Measurements from ENCODE around the gene KLK7.
"Not testable (repeated sequence)": the region's sequence is repeated elsewhere in the genome, so short reads cannot be mapped to it uniquely, and the experiment has no call there.

KLK7 gene

GRCh38 chr19:50998061-50998460 is 14.3 kb upstream of the KLK7 start:
- Histone ChIP-seq H2BK120ac (ENCODE audit: low read depth, low read length) (no peak overlapping the region), H3K36me3 (ENCODE audit: control insufficient read depth in 1 of 2, insufficient read depth in 2 of 2, low read depth in 1 of 2, low read length in 2 of 2) (no peaks in the 10 kb centered on the region), H2BK15ac (ENCODE audit: low read depth, poor library complexity, severe bottlenecking) (no peak overlapping the region), H3K9ac (ENCODE audit: low read length) (no peak overlapping the region), H4K8ac (ENCODE audit: low read length) (no peak overlapping the region), H2BK12ac (ENCODE audit: low read length in 2 of 2) (no peak overlapping the region), H3K4ac (ENCODE audit: low read depth in 1 of 2, low read length in 2 of 2) (no peak overlapping the region), H3K18ac (ENCODE audit: low read depth in 1 of 2, low read length in 2 of 2) (no peak overlapping the region), H3K4me3 (ENCODE audit: insufficient read depth in 1 of 2, low read depth in 1 of 2, low read length in 2 of 2) (no peak overlapping the region), H3K79me1 (replicated peaks; ENCODE audit: low read length, poor library complexity, severe bottlenecking) (no peaks in the 10 kb centered on the region), H3K14ac (ENCODE audit: low read length in 2 of 2) (no peak overlapping the region), H3K4me2 (ENCODE audit: low read length, poor library complexity, severe bottlenecking) (no peak overlapping the region), H2AFZ (ENCODE audit: low read depth, low read length) (no peak overlapping the region), H3K4me1 (ENCODE audit: control insufficient read depth, insufficient read depth, low read depth, low read length) (no peaks in the 10 kb centered on the region), H2BK5ac (ENCODE audit: low read depth, low read length, poor library complexity, severe bottlenecking) (no peak overlapping the region), H3K27ac (ENCODE audit: low read length, poor library complexity, severe bottlenecking) (no peak overlapping the region), H3K9me3 (ENCODE audit: control insufficient read depth, low read length) (no peaks in the 10 kb centered on the region), H2AK5ac (ENCODE audit: low read length, severe bottlenecking) (no peak overlapping the region), H3K23ac (ENCODE audit: low read length in 2 of 2) (no peak overlapping the region), H3K27me3 (ENCODE audit: control insufficient read depth in 1 of 2, insufficient read depth in 1 of 2, low read length in 2 of 2) (peaks cover 0 to 37% of the 10 kb centered on the region in 2 experiments), H4K91ac (ENCODE audit: low read length) (no peak overlapping the region)
- WGBS = 70% methylated on average over 3 of the region's 5 CpGs
- no peak for DNase-seq

GRCh38 chr19:50994129-50994528 is 10.4 kb upstream of the KLK7 start:
- no peak overlapping the region for H3K23ac ChIP-seq (ENCODE audit: low read length in 2 of 2)
- no peak overlapping the region for H3K27ac ChIP-seq (ENCODE audit: low read length, poor library complexity, severe bottlenecking)
- H3K18ac ChIP-seq (ENCODE audit: low read depth in 1 of 2, low read length in 2 of 2) = no peak overlapping the region
- H2BK5ac ChIP-seq (ENCODE audit: low read depth, low read length, poor library complexity, severe bottlenecking) = no peak overlapping the region
- H2AK5ac ChIP-seq (ENCODE audit: low read length, severe bottlenecking) = no peak overlapping the region
- H3K27me3 ChIP-seq (ENCODE audit: control insufficient read depth in 1 of 2, insufficient read depth in 1 of 2, low read length in 2 of 2) = peaks cover 0 to 11% of the 10 kb centered on the region in 2 experiments
- H3K79me1 ChIP-seq (replicated peaks; ENCODE audit: low read length, poor library complexity, severe bottlenecking) = no peaks in the 10 kb centered on the region
- H2BK15ac ChIP-seq (ENCODE audit: low read depth, poor library complexity, severe bottlenecking) = no peak overlapping the region
- no peak overlapping the region for H4K8ac ChIP-seq (ENCODE audit: low read length)
- no peaks in the 10 kb centered on the region for H3K9me3 ChIP-seq (ENCODE audit: control insufficient read depth, low read length)
- H2BK12ac ChIP-seq (ENCODE audit: low read length in 2 of 2) = no peak overlapping the region
- no peak overlapping the region for H2BK120ac ChIP-seq (ENCODE audit: low read depth, low read length)
- 26% methylated on average over 2 of the region's 2 CpGs for WGBS
- no peak overlapping the region for H4K91ac ChIP-seq (ENCODE audit: low read length)
- no peak overlapping the region for H3K4ac ChIP-seq (ENCODE audit: low read depth in 1 of 2, low read length in 2 of 2)
- no peak overlapping the region for H3K4me3 ChIP-seq (ENCODE audit: insufficient read depth in 1 of 2, low read depth in 1 of 2, low read length in 2 of 2)
- H3K4me2 ChIP-seq (ENCODE audit: low read length, poor library complexity, severe bottlenecking) = no peak overlapping the region
- no peaks in the 10 kb centered on the region for H3K36me3 ChIP-seq (ENCODE audit: control insufficient read depth in 1 of 2, insufficient read depth in 2 of 2, low read depth in 1 of 2, low read length in 2 of 2)
- no peaks in the 10 kb centered on the region for H3K4me1 ChIP-seq (ENCODE audit: control insufficient read depth, insufficient read depth, low read depth, low read length)
- no peak overlapping the region for H2AFZ ChIP-seq (ENCODE audit: low read depth, low read length)
- H3K14ac ChIP-seq (ENCODE audit: low read length in 2 of 2) = no peak overlapping the region
- no peak for DNase-seq
- no peak overlapping the region for H3K9ac ChIP-seq (ENCODE audit: low read length)

GRCh38 chr19:50992666-50993035 is 8.9 kb upstream of the KLK7 start:
- H3K27ac ChIP-seq (ENCODE audit: low read length, poor library complexity, severe bottlenecking) = no peak overlapping the region
- H3K4me3 ChIP-seq (ENCODE audit: insufficient read depth in 1 of 2, low read depth in 1 of 2, low read length in 2 of 2) = no peak overlapping the region
- H2AFZ ChIP-seq (ENCODE audit: low read depth, low read length) = no peak overlapping the region
- no peak overlapping the region for H2BK5ac ChIP-seq (ENCODE audit: low read depth, low read length, poor library complexity, severe bottlenecking)
- 47% methylated on average over 2 of the region's 2 CpGs for WGBS
- H3K14ac ChIP-seq (ENCODE audit: low read length in 2 of 2) = no peak overlapping the region
- H4K91ac ChIP-seq (ENCODE audit: low read length) = no peak overlapping the region
- no peak overlapping the region for H3K18ac ChIP-seq (ENCODE audit: low read depth in 1 of 2, low read length in 2 of 2)
- H2BK12ac ChIP-seq (ENCODE audit: low read length in 2 of 2) = no peak overlapping the region
- no peaks in the 10 kb centered on the region for H3K79me1 ChIP-seq (replicated peaks; ENCODE audit: low read length, poor library complexity, severe bottlenecking)
- no peaks in the 10 kb centered on the region for H3K9me3 ChIP-seq (ENCODE audit: control insufficient read depth, low read length)
- H4K8ac ChIP-seq (ENCODE audit: low read length) = no peak overlapping the region
- H3K36me3 ChIP-seq (ENCODE audit: control insufficient read depth in 1 of 2, insufficient read depth in 2 of 2, low read depth in 1 of 2, low read length in 2 of 2) = no peaks in the 10 kb centered on the region
- no peak overlapping the region for H3K4ac ChIP-seq (ENCODE audit: low read depth in 1 of 2, low read length in 2 of 2)
- no peak for DNase-seq
- no peak overlapping the region for H3K23ac ChIP-seq (ENCODE audit: low read length in 2 of 2)
- H3K4me1 ChIP-seq (ENCODE audit: control insufficient read depth, insufficient read depth, low read depth, low read length) = no peaks in the 10 kb centered on the region
- H3K4me2 ChIP-seq (ENCODE audit: low read length, poor library complexity, severe bottlenecking) = no peak overlapping the region
- no peak overlapping the region for H2AK5ac ChIP-seq (ENCODE audit: low read length, severe bottlenecking)
- H3K27me3 ChIP-seq (ENCODE audit: control insufficient read depth in 1 of 2, insufficient read depth in 1 of 2, low read length in 2 of 2) = peaks cover 0 to 7% of the 10 kb centered on the region in 2 experiments
- H3K9ac ChIP-seq (ENCODE audit: low read length) = no peak overlapping the region
- H2BK15ac ChIP-seq (ENCODE audit: low read depth, poor library complexity, severe bottlenecking) = no peak overlapping the region
- no peak overlapping the region for H2BK120ac ChIP-seq (ENCODE audit: low read depth, low read length)

- not testable (repeated sequence) for H3K14ac ChIP-seq (ENCODE audit: low read length in 2 of 2); H4K8ac ChIP-seq (ENCODE audit: low read length); H3K23ac ChIP-seq (ENCODE audit: low read length in 2 of 2); H2BK5ac ChIP-seq (ENCODE audit: low read depth, low read length, poor library complexity, severe bottlenecking); H3K9ac ChIP-seq (ENCODE audit: low read length); DNase-seq; H2AK5ac ChIP-seq (ENCODE audit: low read length, severe bottlenecking); H3K4me1 ChIP-seq (ENCODE audit: control insufficient read depth, insufficient read depth, low read depth, low read length); H3K79me1 ChIP-seq (replicated peaks; ENCODE audit: low read length, poor library complexity, severe bottlenecking); H3K4me2 ChIP-seq (ENCODE audit: low read length, poor library complexity, severe bottlenecking); H3K4me3 ChIP-seq (ENCODE audit: insufficient read depth in 1 of 2, low read depth in 1 of 2, low read length in 2 of 2); H3K18ac ChIP-seq (ENCODE audit: low read depth in 1 of 2, low read length in 2 of 2); H3K4ac ChIP-seq (ENCODE audit: low read depth in 1 of 2, low read length in 2 of 2); H2BK120ac ChIP-seq (ENCODE audit: low read depth, low read length); H3K9me3 ChIP-seq (ENCODE audit: control insufficient read depth, low read length); H4K91ac ChIP-seq (ENCODE audit: low read length); H3K27ac ChIP-seq (ENCODE audit: low read length, poor library complexity, severe bottlenecking); H3K36me3 ChIP-seq (ENCODE audit: control insufficient read depth in 1 of 2, insufficient read depth in 2 of 2, low read depth in 1 of 2, low read length in 2 of 2); H2AFZ ChIP-seq (ENCODE audit: low read depth, low read length); H2BK12ac ChIP-seq (ENCODE audit: low read length in 2 of 2); H2BK15ac ChIP-seq (ENCODE audit: low read depth, poor library complexity, severe bottlenecking)
- 76% methylated on average over 12 of the region's 14 CpGs for WGBS
- peaks cover 0 to 30% of the 10 kb centered on the region in 2 experiments for H3K27me3 ChIP-seq (ENCODE audit: control insufficient read depth in 1 of 2, insufficient read depth in 1 of 2, low read length in 2 of 2)
Measured at GRCh38 chr19:50984416-50984815, 699 bp upstream of the KLK7 start.
